Fibroblast of the conjunctiva (primary cell): ENCODE measurements around the gene GPAM.
A peak's percentile ranks its signal among the peaks of the same experiment; 100 is the strongest.
"Not testable (repeated sequence)": the region's sequence is repeated elsewhere in the genome, so short reads cannot be mapped to it uniquely, and the experiment has no call there.

Experiments
- DNase-seq: peaks from one replicate; pipeline ENCODE4 v3.0.0-alpha.2; 2010; ENCODE audit warnings: low read depth

Gene GPAM

GRCh38 chr10:112183329-112184051 lies at the start of gene GPAM:
Gene GPAM, minus strand, starts transcription at chr10:112183765. Its CDS starts 1,981 bp downstream, at chr10:112181784.
- peak; percentile 75 for DNase-seq

GRCh38 chr10:112232670-112233069 lies 49.1 kb upstream of the GPAM start:
- DNase-seq = no peak

GRCh38 chr10:112231602-112232400 lies 48.2 kb upstream of the GPAM start:
- no peak for DNase-seq

- DNase-seq = no peak
Measured at GRCh38 chr10:112230325-112230988, 46.9 kb upstream of the GPAM start.

- DNase-seq = no peak
Measured at GRCh38 chr10:112229901-112230300, 46.3 kb upstream of the GPAM start.

GRCh38 chr10:112229096-112229495 lies 45.5 kb upstream of the GPAM start:
- DNase-seq = no peak

- not testable (repeated sequence) for DNase-seq
Measured at GRCh38 chr10:112228366-112229088, 45.0 kb upstream of the GPAM start.

- no peak for DNase-seq
Measured at GRCh38 chr10:112227331-112227987, 43.9 kb upstream of the GPAM start.

- no peak for DNase-seq
Measured at GRCh38 chr10:112226439-112227248, 43.1 kb upstream of the GPAM start.

GRCh38 chr10:112225771-112226438 lies 42.3 kb upstream of the GPAM start:
- DNase-seq = no peak

- no peak for DNase-seq
Measured at GRCh38 chr10:112224933-112225529, 41.5 kb upstream of the GPAM start.

- DNase-seq = no peak
Measured at GRCh38 chr10:112223725-112224124, 40.2 kb upstream of the GPAM start.

GRCh38 chr10:112222799-112223198 lies 39.2 kb upstream of the GPAM start:
- no peak for DNase-seq

- no peak for DNase-seq
Measured at GRCh38 chr10:112221545-112221944, 38.0 kb upstream of the GPAM start.

- no peak for DNase-seq
Measured at GRCh38 chr10:112218960-112219359, 35.4 kb upstream of the GPAM start.

GRCh38 chr10:112218036-112218390 lies 34.4 kb upstream of the GPAM start:
- DNase-seq = no peak

- no peak for DNase-seq
Measured at GRCh38 chr10:112217386-112218035, 33.9 kb upstream of the GPAM start.

- DNase-seq = no peak
Measured at GRCh38 chr10:112216966-112217365, 33.4 kb upstream of the GPAM start.

- DNase-seq = no peak
Measured at GRCh38 chr10:112216151-112216550, 32.6 kb upstream of the GPAM start.
